ENCODE results near the gene BRIP1. TPM values are rescaled to one million over a fixed set of nuclear protein-coding genes. Genes with fewer than 3 reads are reported as not detected.

Gene BRIP1
- total and polyA plus RNA-seq, 2 donors (not counting 3 experiments of a cell fraction or from before 2014, with no cell fraction given) = 1.8 to 12.1 TPM

GRCh38 chr17:61803216-61803615 lies 60.1 kb downstream of the BRIP1 start:
- intact Hi-C loops (cut with micrococcal nuclease) = no loop called here
- dilution Hi-C loops (cut with MboI; ENCODE audit: extremely low pct_ligation_motif_present, low sequenced_read_pairs) = no loop called here
- H3K36me3 ChIP-seq (ENCODE audit: control insufficient read depth in 2 of 2, extremely low read depth in 1 of 2, insufficient read depth in 2 of 2, low read length in 2 of 2) = no peaks in the 10 kb centered on the region
- no peak overlapping the region for H3K4me2 ChIP-seq (ENCODE audit: insufficient read depth, low read length)
- no peak overlapping the region for H3K9ac ChIP-seq (replicated peaks; ENCODE audit: extremely low read depth, insufficient read depth, low read length)
- no peak overlapping the region for H2AFZ ChIP-seq (ENCODE audit: low read depth, low read length)
- BruUV-seq (replicated peaks) = no TSS peak
- H3K4me1 ChIP-seq (ENCODE audit: control insufficient read depth, extremely low read depth, insufficient read depth, low read length) = no peaks in the 10 kb centered on the region
- H3K9me3 ChIP-seq (replicated peaks; ENCODE audit: control insufficient read depth, insufficient read depth, low read length) = no peaks in the 10 kb centered on the region
- no peak overlapping the region for H3K4me3 ChIP-seq (replicated peaks in 1 of 3; ENCODE audit: insufficient read depth in 1 of 3, low read depth in 1 of 3, low read length in 3 of 3)
- POLR2A ChIA-PET = no interaction called here
- TF ChIP-seq EZH2 (IDR thresholded peaks at IDR 0.05; ENCODE audit: borderline replicate concordance, low read depth, low read length, severe bottlenecking) (no peak), JUN (IDR thresholded peaks at IDR 0.05; ENCODE audit: borderline replicate concordance, insufficient read depth, insufficient read length, low read depth) (no peak), FOS (IDR thresholded peaks at IDR 0.05; ENCODE audit: borderline replicate concordance, insufficient read depth, low read length) (no peak), POLR2A (IDR thresholded peaks at IDR 0.05; ENCODE audit: low read depth, low read length) (no peak), GATA2 (IDR thresholded peaks at IDR 0.05; ENCODE audit: insufficient read depth, insufficient read length, low read depth, low read length) (no peak), MAX (IDR thresholded peaks at IDR 0.05; ENCODE audit: insufficient read depth, insufficient read length) (no peak), POLR2AphosphoS5 (IDR thresholded peaks at IDR 0.05; ENCODE audit: insufficient read depth, low read depth, low read length) (no peak)
- no peaks in the 10 kb centered on the region for H3K9me1 ChIP-seq (replicated peaks; ENCODE audit: control insufficient read depth, extremely low read depth, insufficient read depth, low read length)
- no peak overlapping the region for H3K27ac ChIP-seq (ENCODE audit: insufficient read depth, low read depth, low read length)
- DNase-seq (ENCODE audit: low read depth, low spot score) (no peak), FAIRE-seq (no peak)
- no peaks in the 10 kb centered on the region for H4K20me1 ChIP-seq (replicated peaks; ENCODE audit: control insufficient read depth, extremely low read depth, insufficient read depth, low read length)
- CTCF ChIA-PET = no interaction called here
- no peaks in the 10 kb centered on the region for H3K27me3 ChIP-seq (ENCODE audit: control insufficient read depth in 2 of 2, insufficient read depth in 2 of 2, low read length in 2 of 2)
- no peaks in the 10 kb centered on the region for H3K79me2 ChIP-seq (ENCODE audit: control insufficient read depth, insufficient read depth, low read length)

GRCh38 chr17:61799812-61800484 lies 63.4 kb downstream of the BRIP1 start:
- H3K79me2 ChIP-seq (ENCODE audit: control insufficient read depth, insufficient read depth, low read length) = no peaks in the 10 kb centered on the region
- no peak for FAIRE-seq
- H3K4me1 ChIP-seq (ENCODE audit: control insufficient read depth, extremely low read depth, insufficient read depth, low read length) = no peaks in the 10 kb centered on the region
- POLR2A ChIA-PET = no interaction called here
- no peak overlapping the region for H3K4me3 ChIP-seq (replicated peaks in 1 of 3; ENCODE audit: insufficient read depth in 1 of 3, low read depth in 1 of 3, low read length in 3 of 3)
- BruUV-seq (replicated peaks) = no TSS peak
- intact Hi-C loops (cut with micrococcal nuclease) (no loop called here), dilution Hi-C loops (cut with MboI; ENCODE audit: extremely low pct_ligation_motif_present, low sequenced_read_pairs) (no loop called here)
- no peak overlapping the region for H2AFZ ChIP-seq (ENCODE audit: low read depth, low read length)
- H3K9ac ChIP-seq (replicated peaks; ENCODE audit: extremely low read depth, insufficient read depth, low read length) = no peak overlapping the region
- H3K4me2 ChIP-seq (ENCODE audit: insufficient read depth, low read length) = no peak overlapping the region
- H3K27me3 ChIP-seq (ENCODE audit: control insufficient read depth in 2 of 2, insufficient read depth in 2 of 2, low read length in 2 of 2) = no peaks in the 10 kb centered on the region
- no peak for DNase-seq (ENCODE audit: low read depth, low spot score)
- H3K9me3 ChIP-seq (replicated peaks; ENCODE audit: control insufficient read depth, insufficient read depth, low read length) = no peaks in the 10 kb centered on the region
- no peaks in the 10 kb centered on the region for H4K20me1 ChIP-seq (replicated peaks; ENCODE audit: control insufficient read depth, extremely low read depth, insufficient read depth, low read length)
- no peaks in the 10 kb centered on the region for H3K9me1 ChIP-seq (replicated peaks; ENCODE audit: control insufficient read depth, extremely low read depth, insufficient read depth, low read length)
- H3K36me3 ChIP-seq (ENCODE audit: control insufficient read depth in 2 of 2, extremely low read depth in 1 of 2, insufficient read depth in 2 of 2, low read length in 2 of 2) = no peaks in the 10 kb centered on the region
- CTCF ChIA-PET = no interaction called here
- H3K27ac ChIP-seq (ENCODE audit: insufficient read depth, low read depth, low read length) = no peak overlapping the region
- TF ChIP-seq FOS (IDR thresholded peaks at IDR 0.05; ENCODE audit: borderline replicate concordance, insufficient read depth, low read length) = no peak
- TF ChIP-seq EZH2 (IDR thresholded peaks at IDR 0.05; ENCODE audit: borderline replicate concordance, low read depth, low read length, severe bottlenecking) = no peak
- TF ChIP-seq MAX (IDR thresholded peaks at IDR 0.05; ENCODE audit: insufficient read depth, insufficient read length) = no peak
- TF ChIP-seq MYC (IDR thresholded peaks at IDR 0.05; ENCODE audit: low read depth, low read length) = no peak
- TF ChIP-seq POLR2AphosphoS5 (IDR thresholded peaks at IDR 0.05; ENCODE audit: insufficient read depth, low read depth, low read length) = no peak
- TF ChIP-seq CTCF (IDR thresholded peaks at IDR 0.05; ENCODE audit: extremely low read depth in 1 of 2, insufficient read depth in 1 of 2, low read depth in 1 of 2, low read length in 2 of 2) = no peak
